WTC11 (cell line): ENCODE results near the gene SELENON.

Experiments used
- CREM ChIP-seq: sonication (generic); formaldehyde crosslinking; IDR thresholded peaks from 2 replicates; pipeline ENCODE4 v1.8.1; 2022; ENCODE audit warnings: mild to moderate bottlenecking, missing genetic modification reagents, moderate library complexity
- CTCF ChIP-seq: fragments of 200-600 bp; IDR thresholded peaks from 2 replicates; pipeline ENCODE4 v1.8.0; 2022; ENCODE audit warnings: antibody characterized with exemption
- E2F5 ChIP-seq: sonication (generic); formaldehyde crosslinking; IDR thresholded peaks from 2 replicates; pipeline ENCODE4 v1.8.1; 2022; ENCODE audit warnings: mild to moderate bottlenecking, moderate library complexity, missing genetic modification reagents
- HMGXB4 ChIP-seq: sonication (generic); formaldehyde crosslinking; IDR thresholded peaks from 2 replicates; pipeline ENCODE4 v1.8.1; 2023; ENCODE audit warnings: mild to moderate bottlenecking, moderate library complexity, missing genetic modification reagents
- ZNF138 ChIP-seq: sonication (generic); formaldehyde crosslinking; conservative IDR thresholded peaks from 2 replicates; pipeline ENCODE4 v1.8.1; 2022; ENCODE audit warnings: mild to moderate bottlenecking, moderate library complexity, missing genetic modification reagents
- ZNF232 ChIP-seq: sonication (generic); formaldehyde crosslinking; IDR thresholded peaks from 2 replicates; pipeline ENCODE4 v1.8.0; 2022; ENCODE audit warnings: mild to moderate bottlenecking, missing genetic modification reagents

GRCh38 chr1:25769625-25770383 is 30.2 kb upstream of the SELENON start:
- TF ChIP-seq ZNF138 (CRISPR knock-in tag): no peak
- no peak for TF ChIP-seq E2F5
- TF ChIP-seq HMGXB4 (CRISPR knock-in tag): no peak
- TF ChIP-seq CREM (CRISPR knock-in tag): no peak
- TF ChIP-seq ZNF232 (CRISPR knock-in tag): no peak
- TF ChIP-seq CTCF: no peak
